ENCODE results near the gene DDOST. TPM values are rescaled to one million over a fixed set of nuclear protein-coding genes. Genes with fewer than 3 reads are reported as not detected.

The DDOST gene
- polyA plus RNA-seq, 1 donor (not counting 4 experiments of a cell fraction or from before 2014, with no cell fraction given) = 263 TPM

DNA sequence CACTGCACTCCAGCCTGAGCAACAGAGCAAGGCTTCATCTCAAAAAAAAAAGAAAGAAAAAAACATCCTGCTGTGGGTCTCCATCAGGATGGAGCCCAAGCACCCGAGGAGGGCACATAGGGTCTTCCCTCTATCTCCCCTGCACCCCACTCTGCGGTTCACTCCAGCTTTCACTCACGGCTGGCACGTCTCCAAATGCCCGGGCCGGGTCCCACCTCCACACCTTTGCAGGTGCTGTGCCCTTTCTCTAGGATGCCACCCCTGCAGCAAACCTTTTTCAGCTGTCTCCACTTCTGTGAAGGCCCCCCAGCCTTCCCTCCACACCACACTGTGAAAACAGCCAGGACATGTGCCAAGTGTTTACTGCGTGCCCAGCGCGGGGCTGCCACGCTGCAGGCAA lies 22.4 kb upstream of the DDOST start:
- DNase-seq (ENCODE audit: low read depth, low spot score) (no peak), FAIRE-seq (no peak)
- Histone ChIP-seq H3K9me3 (ENCODE audit: control insufficient read depth, low read depth, low read length) (no peaks in the 10 kb centered on the region), H2AFZ (ENCODE audit: control insufficient read depth, low read length) (no peak overlapping the region), H4K20me1 (ENCODE audit: control insufficient read depth, extremely low read depth, insufficient read depth, low read length) (no peaks in the 10 kb centered on the region), H3K9me1 (ENCODE audit: control insufficient read depth, extremely low read depth, insufficient read depth, low read length) (no peaks in the 10 kb centered on the region), H3K9ac (ENCODE audit: control insufficient read depth, extremely low read depth, insufficient read depth, low read length) (no peak overlapping the region), H3K4me1 (ENCODE audit: control insufficient read depth, extremely low read depth, insufficient read depth, low read length) (no peaks in the 10 kb centered on the region), H3K27ac (ENCODE audit: control insufficient read depth, insufficient read depth, low read length) (no peak overlapping the region), H3K4me2 (ENCODE audit: control insufficient read depth, extremely low read depth, insufficient read depth, low read depth, low read length) (no peak overlapping the region), H3K4me3 (ENCODE audit: control insufficient read depth in 2 of 3, extremely low read depth in 1 of 3, insufficient read depth in 2 of 3, low read depth in 1 of 3, low read length in 3 of 3) (no peak overlapping the region), H3K36me3 (ENCODE audit: control insufficient read depth in 2 of 2, extremely low read depth in 1 of 2, insufficient read depth in 2 of 2, low read length in 2 of 2) (peaks cover 0 to 14% of the 10 kb centered on the region in 2 experiments), H3K79me2 (ENCODE audit: control insufficient read depth, insufficient read depth, low read length) (no peaks in the 10 kb centered on the region), H3K27me3 (ENCODE audit: control insufficient read depth, extremely low read depth, insufficient read depth, low read length) (no peaks in the 10 kb centered on the region)
- dilution Hi-C loops (cut with MboI; ENCODE audit: extremely low pct_ligation_motif_present, low sequenced_read_pairs) = no loop called here
- TF ChIP-seq, protein P1, sequence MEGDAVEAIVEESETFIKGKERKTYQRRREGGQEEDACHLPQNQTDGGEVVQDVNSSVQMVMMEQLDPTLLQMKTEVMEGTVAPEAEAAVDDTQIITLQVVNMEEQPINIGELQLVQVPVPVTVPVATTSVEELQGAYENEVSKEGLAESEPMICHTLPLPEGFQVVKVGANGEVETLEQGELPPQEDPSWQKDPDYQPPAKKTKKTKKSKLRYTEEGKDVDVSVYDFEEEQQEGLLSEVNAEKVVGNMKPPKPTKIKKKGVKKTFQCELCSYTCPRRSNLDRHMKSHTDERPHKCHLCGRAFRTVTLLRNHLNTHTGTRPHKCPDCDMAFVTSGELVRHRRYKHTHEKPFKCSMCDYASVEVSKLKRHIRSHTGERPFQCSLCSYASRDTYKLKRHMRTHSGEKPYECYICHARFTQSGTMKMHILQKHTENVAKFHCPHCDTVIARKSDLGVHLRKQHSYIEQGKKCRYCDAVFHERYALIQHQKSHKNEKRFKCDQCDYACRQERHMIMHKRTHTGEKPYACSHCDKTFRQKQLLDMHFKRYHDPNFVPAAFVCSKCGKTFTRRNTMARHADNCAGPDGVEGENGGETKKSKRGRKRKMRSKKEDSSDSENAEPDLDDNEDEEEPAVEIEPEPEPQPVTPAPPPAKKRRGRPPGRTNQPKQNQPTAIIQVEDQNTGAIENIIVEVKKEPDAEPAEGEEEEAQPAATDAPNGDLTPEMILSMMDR (optimal IDR thresholded peaks at IDR 0.05 in 1 of 3, IDR thresholded peaks at IDR 0.05 in 1 of 3, conservative IDR thresholded peaks at IDR 0.05 in 1 of 3; ENCODE audit: extremely low read depth in 1 of 3, insufficient read depth in 2 of 3, low read length in 3 of 3) = no peak
- TF ChIP-seq EZH2 (IDR thresholded peaks at IDR 0.05; ENCODE audit: low read length) = no peak

DNA sequence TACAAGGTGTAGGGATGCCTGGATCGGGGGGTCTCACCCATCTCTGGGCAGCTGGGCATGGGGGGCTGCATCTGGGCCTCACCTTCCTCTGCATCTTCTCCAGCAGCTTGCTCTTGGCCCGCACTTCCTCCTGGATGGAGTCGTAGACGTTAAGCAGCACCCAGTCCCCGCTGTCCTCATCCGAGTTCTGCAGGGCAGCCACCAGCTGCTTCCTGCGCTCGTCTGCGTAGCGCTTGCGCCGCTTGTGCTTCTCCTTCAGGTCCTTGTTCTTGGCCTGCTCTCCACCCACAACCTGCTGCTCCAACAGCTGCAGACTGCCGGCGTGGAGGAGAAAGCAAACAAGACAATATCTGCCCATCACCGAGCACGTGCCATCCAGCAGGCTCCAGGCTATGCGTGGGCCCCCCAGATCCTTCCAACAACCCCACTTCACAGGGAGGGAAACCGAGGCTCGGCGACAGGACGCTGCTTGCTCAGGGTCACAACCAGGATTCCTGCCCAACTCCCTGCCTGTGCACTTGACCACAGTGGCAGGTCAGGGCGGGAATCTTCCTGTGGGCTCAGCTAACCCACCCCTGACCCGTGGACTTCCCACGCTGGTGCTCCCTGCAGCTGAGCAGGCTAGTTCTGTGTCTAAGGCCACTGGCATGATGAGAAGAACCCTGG lies 21.5 kb upstream of the DDOST start:
- no peak for FAIRE-seq
- dilution Hi-C loops (cut with MboI; ENCODE audit: extremely low pct_ligation_motif_present, low sequenced_read_pairs) = no loop called here
- TF ChIP-seq EZH2 (IDR thresholded peaks at IDR 0.05; ENCODE audit: low read length) = no peak
- TF ChIP-seq, protein P1 (optimal IDR thresholded peaks at IDR 0.05 in 1 of 3, IDR thresholded peaks at IDR 0.05 in 1 of 3, conservative IDR thresholded peaks at IDR 0.05 in 1 of 3; ENCODE audit: extremely low read depth in 1 of 3, insufficient read depth in 2 of 3, low read length in 3 of 3) = no peak

More for the DNA sequence above, 21.5 kb upstream of the DDOST start:
- Histone ChIP-seq H3K79me2 (ENCODE audit: control insufficient read depth, insufficient read depth, low read length) (no peaks in the 10 kb centered on the region), H3K4me3 (ENCODE audit: control insufficient read depth in 2 of 3, extremely low read depth in 1 of 3, insufficient read depth in 2 of 3, low read depth in 1 of 3, low read length in 3 of 3) (no peak overlapping the region), H3K4me1 (ENCODE audit: control insufficient read depth, extremely low read depth, insufficient read depth, low read length) (no peaks in the 10 kb centered on the region), H3K27ac (ENCODE audit: control insufficient read depth, insufficient read depth, low read length) (no peak overlapping the region), H3K4me2 (ENCODE audit: control insufficient read depth, extremely low read depth, insufficient read depth, low read depth, low read length) (no peak overlapping the region), H3K27me3 (ENCODE audit: control insufficient read depth, extremely low read depth, insufficient read depth, low read length) (no peaks in the 10 kb centered on the region), H3K9me1 (ENCODE audit: control insufficient read depth, extremely low read depth, insufficient read depth, low read length) (no peaks in the 10 kb centered on the region), H3K36me3 (ENCODE audit: control insufficient read depth in 2 of 2, extremely low read depth in 1 of 2, insufficient read depth in 2 of 2, low read length in 2 of 2) (peaks cover 0 to 14% of the 10 kb centered on the region in 2 experiments), H3K9ac (ENCODE audit: control insufficient read depth, extremely low read depth, insufficient read depth, low read length) (no peak overlapping the region), H2AFZ (ENCODE audit: control insufficient read depth, low read length) (no peak overlapping the region), H3K9me3 (ENCODE audit: control insufficient read depth, low read depth, low read length) (no peaks in the 10 kb centered on the region), H4K20me1 (ENCODE audit: control insufficient read depth, extremely low read depth, insufficient read depth, low read length) (no peaks in the 10 kb centered on the region)
- DNase-seq (ENCODE audit: low read depth, low spot score) = no peak

Measured in keratinocyte (primary cell).